SKM-1 (cell line): ENCODE results near the gene CDH6.

Source experiments
- DNase-seq: peaks from one replicate; lab custom pipeline; 2025; ENCODE audit not compliant: unreplicated experiment; lab: John Stamatoyannopoulos, UW

CDH6 gene

DNA sequence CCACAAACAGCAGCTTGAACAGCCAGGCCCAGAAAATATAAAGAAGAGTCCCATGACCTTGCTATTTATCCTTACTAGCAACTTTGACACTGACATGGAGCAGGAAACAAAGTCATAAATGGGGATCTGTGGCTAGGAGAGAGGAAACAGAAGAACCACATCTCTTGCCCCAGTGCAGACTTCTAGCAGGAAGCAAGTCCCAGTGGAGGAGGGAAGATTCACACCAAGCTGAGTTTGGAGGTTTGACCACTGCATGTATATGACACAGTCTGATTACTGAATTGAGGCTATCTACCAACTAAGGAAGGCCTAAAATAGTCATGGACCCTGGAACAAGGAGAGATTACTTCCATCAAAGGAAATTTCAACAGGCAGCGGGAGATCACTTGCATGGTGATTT, 51.4 kb downstream of the CDH6 start:
- DNase-seq = no peak

DNA sequence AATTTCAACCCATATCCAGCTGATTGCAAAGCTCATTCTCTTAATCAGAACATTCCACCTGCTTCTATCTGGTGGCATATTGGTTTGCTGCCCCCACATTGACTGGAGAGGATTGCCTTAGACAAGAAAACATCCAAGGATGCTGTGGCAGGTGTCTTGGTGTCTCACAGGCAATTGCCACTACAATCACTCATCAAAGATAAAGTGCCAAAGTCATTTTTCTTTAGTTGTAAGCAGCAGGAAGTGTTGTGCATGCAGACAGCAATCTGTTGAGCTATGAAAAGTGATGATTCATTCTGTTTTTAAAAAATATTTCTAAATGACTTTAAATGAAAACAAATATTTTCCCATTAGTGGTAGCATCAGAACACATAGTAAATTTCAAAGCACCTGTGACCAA, 53.9 kb downstream of the CDH6 start:
- DNase-seq = no peak

DNA sequence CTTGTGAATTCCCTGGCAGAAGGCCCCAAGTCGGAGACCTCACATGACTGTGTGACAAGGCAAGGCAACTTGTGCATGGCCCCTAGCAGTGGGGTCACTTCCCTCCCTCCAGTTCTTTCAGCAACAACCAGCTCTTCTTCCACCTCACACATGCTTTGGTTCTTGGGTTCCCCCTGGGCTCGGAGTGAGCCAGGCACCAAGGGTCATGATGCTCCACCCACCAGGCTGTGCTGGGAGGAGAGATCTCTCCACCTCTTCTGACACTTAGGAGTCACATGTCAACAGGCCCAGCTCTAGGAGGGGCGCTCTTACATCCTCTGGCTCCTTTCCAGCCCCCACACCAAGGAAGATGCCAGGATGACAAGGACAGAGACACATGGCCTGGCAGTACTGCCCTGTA, 56.7 kb downstream of the CDH6 start:
- DNase-seq = no peak

DNA sequence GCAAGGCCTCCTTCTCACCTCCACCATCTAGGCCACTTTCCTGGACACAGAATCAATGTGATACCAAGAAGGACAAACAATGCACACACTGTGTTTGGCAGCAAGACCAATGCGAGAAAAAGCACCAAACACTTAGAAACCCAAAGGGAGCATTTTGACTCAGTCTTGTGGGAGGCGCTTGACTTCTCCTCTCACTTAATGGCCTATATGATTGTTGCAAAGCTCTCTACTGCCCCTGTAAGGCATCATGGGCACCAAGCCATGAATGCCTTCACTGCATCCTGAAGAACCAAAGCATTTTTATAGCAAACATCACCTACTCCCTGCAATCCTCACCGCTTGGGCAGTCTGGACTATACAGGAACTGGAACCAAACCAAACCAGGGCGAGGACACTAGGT, 57.5 kb downstream of the CDH6 start:
- no peak for DNase-seq

DNA sequence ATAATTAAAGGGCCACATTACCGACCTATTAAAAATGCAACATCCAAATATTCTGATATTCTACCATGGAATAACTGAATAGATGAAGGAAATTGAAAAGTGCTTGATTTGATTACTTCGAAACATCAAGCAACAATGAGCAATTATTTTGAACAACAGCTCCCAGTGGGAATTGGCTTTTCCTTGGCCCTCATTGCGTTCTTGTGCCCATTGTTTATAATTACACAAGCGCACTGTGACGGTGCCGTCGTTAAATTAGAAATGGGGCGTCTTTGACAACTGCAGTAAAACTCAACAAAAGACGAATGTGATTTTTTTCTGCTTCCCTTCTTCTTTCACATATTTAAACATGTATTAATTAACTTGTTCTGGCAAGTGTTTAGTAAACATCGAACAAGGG, 61.6 kb downstream of the CDH6 start:
- no peak for DNase-seq

DNA sequence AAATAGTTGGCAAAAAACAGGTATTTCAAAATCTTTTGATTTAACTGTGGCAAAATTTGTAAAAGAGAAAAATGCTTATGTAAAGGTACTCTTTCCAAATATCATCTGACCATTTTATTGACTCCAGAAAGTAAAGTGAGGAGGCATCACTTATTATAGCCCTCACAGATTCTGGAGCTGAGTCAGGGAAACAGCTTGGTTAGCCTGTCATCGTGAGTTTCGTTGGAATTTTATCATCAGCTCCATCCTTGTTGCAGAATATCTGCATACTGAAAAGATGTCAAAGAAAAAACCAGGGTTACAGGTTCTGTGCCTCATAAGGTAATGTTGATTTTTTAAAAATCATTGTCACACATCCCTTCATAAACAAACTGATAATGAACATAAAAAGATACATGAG, 74.8 kb downstream of the CDH6 start:
- DNase-seq = no peak

DNA sequence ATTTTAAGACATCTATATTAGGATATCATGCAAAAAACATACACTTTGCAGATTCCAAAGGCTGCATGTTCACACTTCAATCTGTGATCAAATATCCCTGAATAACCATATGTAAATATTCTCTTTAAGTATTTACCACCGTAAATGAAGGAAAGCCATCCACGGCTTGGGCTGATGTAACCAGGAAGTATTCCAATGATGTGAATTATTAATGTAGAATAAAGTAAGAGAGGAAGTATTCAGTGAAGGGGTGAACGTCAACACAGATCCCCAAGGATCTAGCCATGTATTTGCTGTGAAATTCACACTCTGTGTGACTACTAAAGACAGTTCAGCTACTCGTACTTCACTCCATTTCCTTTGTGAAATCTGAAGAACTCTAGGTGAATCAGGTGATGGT, 75.2 kb downstream of the CDH6 start:
- DNase-seq = no peak

DNA sequence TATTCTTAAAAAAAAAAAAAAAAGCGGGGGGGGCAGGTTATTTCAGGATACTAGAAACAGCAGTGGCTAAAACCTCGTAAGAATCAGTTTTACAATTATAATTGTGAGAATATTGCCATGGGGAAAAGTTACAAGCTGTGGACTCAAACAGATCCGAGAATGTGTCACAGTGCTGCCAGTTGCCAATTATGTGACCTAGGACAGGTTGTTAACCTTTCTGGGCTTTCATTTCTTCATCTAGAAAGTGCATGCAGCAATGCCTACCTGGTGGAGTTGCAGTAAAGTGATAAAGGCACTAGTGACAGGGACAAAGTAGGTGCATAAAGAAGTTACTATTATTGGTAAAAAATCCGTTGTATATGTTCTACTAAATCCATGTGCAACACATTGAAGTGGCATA, 75.8 kb downstream of the CDH6 start:
- no peak for DNase-seq

DNA sequence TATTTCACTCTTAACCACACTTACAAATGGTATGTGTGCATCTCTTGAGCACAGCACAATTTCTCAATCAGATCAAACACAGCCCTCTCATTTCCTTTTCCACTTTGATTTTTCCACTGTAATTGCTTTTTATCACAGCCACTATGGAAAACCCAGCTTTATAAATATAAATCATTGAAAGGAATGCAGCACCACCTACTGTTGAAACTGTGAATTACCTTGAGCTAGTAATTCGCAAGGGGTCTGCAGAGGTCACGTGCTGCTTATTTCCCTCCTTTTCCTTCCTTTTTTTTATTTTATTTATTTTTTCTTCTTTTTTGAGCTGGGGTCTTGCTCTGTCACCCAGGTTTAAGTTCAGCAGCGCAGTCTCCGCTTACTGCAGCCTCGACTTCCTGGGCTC, 76.9 kb downstream of the CDH6 start:
- DNase-seq = peak; percentile 26

DNA sequence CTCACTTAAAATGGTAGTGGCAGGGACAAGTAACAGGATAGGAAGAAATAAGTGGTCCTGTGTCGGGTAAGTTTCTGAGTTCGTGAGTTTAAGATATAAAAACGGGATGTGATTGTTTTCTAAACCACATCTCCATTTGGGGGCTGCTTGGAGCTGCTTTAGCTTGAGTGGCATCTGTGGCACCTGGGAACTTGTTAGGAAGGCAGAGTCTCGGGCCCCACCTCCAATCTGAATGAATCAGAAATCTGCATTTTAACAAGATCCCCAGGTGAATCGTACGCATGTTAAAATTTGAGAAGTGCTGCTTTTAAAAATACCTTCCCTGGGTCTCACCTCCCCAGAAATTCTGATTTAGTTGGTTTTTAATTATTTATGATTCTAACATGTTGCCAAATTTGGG, 78.1 kb downstream of the CDH6 start:
- no peak for DNase-seq

DNA sequence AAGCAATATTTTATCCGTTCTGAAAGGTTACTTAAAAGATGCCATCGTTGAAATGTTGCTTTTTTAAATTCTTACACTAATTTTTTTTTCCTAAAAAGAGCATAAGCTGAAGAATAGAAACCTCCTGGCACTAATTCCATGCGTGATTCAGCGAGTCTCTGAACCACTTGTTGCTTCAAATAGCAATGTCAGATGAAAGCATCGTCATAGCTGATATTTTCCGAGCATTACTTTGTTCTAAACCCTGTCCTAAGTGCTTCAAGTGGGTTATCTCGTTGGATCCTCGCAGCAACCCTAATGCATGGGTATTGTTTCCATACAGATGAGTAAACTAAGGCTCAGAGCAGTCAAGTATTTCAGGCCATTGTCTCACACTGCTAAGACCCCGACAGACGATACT, 79.7 kb downstream of the CDH6 start:
- no peak for DNase-seq

DNA sequence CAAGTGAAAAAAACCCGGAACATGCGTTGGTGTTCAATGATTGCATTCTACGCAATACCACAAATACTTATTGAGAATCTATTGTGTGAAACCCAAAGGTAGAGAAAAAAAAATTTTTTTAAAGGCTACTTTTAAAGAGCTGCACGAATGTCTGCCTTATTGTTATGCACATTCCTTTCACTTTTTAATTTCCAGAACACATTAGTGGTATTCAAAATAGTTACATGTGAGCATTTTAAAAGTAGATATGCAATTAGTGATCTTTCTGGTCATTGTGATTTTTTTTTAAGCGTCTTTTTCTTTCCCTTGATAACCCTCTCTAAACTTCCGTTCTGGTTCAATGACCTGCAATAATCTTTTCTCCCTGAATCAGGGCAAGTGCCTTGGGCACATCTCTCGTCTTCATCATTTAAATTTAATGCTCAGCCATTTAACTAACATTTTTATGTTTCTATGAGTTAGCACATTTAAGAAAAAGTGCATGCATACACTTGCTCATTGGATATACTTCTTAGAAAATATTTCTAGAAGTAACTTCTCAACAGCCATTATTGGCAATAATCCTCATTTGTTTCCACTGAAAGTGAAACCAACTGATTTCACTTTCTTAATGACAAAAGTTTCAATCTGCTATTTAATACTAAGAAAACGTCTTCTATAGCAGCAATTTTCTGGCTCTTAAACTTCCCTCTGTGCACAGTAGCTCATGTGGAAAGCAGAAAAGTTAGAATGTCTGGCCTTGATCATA, 80.3 kb downstream of the CDH6 start:
- no peak for DNase-seq

DNA sequence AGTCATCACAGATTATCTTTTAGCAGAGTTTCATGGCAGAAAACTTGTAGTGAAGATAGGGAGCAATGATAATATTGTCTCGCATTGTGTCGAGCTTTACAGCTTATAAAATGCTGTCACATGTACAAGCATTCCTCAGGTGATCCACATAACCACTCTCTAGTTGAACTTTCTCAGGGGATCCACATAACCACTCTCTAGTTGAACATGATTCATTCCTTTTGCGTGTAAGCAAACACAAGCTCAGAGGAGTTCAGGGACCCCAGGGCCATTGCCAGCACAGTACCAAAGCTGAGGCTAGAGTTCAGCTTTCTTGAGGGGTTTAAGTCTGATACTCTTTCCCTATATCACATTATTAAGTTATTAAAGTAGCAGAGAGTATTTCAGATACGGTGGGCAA, 86.7 kb downstream of the CDH6 start:
- DNase-seq = no peak

DNA sequence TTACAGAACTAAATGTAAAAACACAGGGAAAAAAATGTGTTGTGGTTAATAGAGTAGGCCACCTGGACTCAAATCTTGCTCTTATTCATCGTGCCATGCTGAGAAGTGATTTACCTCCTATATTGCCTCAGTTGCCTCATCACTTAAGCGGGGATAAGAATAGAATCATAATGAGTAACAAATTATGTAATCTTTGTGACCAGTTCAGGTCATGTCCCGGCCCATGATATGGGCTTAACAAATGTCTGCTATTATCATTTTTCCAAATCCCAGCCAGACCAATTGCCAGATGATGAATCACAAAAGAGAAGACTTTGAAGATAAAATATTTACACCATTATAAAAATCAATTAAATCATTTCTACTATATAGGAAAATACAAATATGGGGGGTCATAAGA, 89.8 kb downstream of the CDH6 start:
- DNase-seq = no peak

DNA sequence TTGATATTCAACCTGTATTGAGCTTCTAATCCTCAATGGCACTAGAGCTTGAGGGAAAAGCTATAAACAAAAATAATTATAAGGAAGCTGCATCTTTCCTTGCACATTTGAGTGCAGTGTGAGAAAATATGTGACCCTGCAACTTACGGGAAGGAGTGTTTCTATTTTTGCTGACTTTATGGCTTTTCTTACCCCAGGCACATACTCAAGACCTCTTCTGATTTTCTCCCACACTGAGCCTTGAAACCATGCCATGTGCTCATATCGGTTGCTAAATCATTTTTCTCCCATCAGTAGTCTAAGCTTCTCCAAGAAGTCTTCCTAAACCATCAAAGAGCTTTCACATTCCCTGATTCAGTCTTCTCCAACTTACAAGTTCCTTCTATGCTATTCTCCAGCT, 91.5 kb downstream of the CDH6 start:
- no peak for DNase-seq

DNA sequence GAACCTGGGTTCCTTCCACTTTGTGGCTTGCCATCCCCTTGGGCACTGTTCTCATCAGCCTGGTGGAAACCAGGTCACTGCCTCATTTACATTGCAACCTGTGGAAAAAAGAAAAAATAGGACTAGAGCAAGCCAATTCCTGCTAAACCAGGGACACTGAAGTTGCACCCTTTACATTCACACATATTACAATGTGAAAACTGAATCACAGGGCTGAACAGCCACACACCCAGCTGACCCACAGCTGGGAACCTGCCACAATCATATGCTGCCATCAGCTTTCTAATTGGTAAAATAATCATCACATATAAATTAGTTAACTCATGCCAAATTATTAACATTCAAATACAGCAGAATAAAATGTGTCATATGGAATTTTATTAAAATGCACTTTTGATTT, 94.5 kb downstream of the CDH6 start:
- DNase-seq = no peak

DNA sequence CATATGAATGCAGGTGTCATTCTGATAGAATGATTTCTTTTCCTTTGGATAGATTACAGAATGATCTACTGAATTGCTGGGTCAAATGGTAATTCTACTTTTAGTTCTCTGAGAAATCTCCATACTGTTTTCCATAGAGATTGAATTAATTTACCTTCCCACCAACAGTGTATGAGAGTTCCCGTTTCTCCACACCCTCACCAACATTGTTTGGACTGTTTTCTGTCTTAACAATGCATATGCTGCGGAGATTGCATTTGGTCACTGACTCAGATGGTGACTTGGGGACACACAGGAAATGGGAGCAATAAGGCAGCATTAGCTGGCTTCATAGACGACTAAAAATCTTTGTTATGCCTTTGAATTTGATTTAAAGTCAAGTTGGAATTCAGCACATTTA, 95.9 kb downstream of the CDH6 start:
- DNase-seq = no peak

DNA sequence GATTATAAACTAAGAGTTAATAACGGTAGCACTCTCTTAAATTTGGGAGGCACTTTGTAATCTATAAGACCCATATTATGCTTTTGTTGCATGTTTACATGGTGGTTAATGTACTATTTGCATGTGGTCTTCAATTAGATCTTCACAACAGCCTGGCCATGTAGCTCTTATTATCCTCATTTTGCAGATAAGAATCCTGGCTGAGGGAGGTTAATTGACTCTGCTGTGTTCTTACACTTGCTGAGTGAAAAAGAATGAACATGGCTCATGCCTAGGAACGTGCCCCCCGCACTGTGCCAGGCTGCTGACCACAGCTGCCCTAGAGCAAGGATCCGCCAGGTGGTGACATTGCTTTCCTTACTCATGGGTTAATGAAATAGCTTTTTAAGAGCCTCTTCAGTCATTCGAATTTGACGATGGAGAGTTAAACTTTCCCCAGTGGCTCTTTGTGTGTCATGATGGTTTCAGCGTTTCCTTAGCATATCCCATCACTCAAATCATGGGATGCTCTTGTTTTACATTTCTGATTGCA, 97.9 kb downstream of the CDH6 start:
- DNase-seq = no peak

DNA sequence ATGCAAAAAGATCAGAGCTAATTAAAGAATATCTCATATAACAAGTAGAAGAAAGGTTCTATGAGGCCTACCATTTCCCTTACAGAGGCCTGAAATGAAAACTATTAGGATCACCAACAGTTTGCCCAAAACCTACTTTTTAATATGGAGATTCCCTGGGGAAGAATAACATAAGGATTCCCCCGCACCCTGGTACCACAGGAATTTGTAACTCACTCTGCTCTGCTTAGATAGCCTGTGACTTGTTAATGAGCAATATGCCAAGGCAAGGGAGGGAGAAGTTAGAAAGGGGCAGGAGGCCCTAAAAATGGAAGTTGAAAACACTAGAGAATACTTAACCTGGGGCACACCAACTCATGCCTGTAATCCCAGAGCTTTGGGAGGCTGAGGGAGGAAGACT, 107.0 kb downstream of the CDH6 start:
- DNase-seq = no peak

DNA sequence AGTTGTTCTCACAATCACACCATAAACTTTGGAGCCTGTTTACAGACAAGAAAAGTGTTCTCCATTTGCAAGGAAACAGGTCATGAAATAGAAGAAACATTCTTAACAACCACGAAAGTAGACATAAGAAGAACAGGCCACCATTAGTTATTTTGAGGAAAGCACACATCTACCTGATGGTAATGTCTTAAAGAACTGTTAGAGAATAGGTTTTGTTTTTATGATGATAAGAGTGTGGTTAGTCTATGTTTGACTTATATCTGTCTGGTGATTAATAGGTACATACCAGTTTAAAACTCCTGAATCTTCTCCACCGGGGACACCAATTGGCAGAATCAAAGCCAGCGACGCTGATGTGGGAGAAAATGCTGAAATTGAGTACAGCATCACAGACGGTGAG, 108.3 kb downstream of the CDH6 start:
- DNase-seq = no peak

DNA sequence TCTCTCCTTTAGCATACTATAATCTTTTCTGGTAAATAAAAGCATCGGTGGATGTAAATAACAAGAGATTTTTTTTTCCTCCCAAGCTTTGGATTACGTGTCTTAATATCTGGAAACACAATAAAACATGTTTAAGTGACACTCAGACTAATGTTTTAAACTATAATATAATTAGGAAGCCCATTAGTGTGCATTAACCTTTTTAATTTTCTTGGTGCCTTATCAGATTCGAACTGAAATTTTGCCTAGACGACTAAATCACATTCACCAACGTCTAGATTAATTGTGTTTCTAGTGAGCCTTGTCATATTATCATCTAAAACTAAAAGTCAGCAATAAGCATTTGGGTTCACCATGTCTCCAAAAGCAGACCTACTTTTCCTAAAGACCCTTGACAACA, 110.2 kb downstream of the CDH6 start:
- no peak for DNase-seq

DNA sequence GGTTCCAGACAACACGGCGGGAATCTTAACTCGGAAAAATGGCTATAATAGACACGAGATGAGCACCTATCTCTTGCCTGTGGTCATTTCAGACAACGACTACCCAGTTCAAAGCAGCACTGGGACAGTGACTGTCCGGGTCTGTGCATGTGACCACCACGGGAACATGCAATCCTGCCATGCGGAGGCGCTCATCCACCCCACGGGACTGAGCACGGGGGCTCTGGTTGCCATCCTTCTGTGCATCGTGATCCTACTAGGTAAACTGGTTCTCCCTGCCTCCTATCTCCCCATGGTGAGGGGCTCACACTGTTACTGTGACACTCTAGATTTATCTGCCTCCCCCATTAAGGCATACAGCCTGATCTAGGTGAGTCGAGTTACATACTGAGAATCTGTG, 124.2 kb downstream of the CDH6 start:
- DNase-seq = no peak

DNA sequence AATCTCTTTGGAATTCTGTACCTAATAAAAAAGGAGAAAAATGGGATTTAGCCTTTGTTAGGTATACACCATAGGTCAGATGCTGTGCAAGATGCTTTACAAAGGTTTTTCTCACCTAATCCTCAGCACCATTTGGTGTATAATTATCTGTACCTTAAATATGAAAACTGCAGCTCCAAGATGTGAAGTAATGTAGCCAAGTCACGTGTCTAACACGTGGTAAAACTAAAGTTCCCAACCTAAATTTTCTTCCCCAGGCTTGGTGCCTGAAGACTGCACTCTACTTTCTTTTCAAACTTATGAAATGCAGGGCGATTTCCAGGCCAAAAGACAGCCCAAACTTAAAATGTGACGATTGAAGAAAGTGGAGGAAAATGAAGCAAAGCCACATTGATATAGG, 125.8 kb downstream of the CDH6 start:
- no peak for DNase-seq
